Midbrain (tissue), 1 donor: ENCODE data around the gene GPRC5C.

Source experiments
- DNase-seq: peaks from one replicate; lab custom pipeline; 2025; lab: John Stamatoyannopoulos, UW

Gene GPRC5C, protein sequence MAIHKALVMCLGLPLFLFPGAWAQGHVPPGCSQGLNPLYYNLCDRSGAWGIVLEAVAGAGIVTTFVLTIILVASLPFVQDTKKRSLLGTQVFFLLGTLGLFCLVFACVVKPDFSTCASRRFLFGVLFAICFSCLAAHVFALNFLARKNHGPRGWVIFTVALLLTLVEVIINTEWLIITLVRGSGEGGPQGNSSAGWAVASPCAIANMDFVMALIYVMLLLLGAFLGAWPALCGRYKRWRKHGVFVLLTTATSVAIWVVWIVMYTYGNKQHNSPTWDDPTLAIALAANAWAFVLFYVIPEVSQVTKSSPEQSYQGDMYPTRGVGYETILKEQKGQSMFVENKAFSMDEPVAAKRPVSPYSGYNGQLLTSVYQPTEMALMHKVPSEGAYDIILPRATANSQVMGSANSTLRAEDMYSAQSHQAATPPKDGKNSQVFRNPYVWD

GRCh38 chr17:74431568-74432423, at the start of gene GPRC5C:
TSS of gene GPRC5C (plus strand) at chr17:74432088. CDS start at chr17:74439777, 7,689 bp downstream.
- peak; percentile 49 for DNase-seq

DNA sequence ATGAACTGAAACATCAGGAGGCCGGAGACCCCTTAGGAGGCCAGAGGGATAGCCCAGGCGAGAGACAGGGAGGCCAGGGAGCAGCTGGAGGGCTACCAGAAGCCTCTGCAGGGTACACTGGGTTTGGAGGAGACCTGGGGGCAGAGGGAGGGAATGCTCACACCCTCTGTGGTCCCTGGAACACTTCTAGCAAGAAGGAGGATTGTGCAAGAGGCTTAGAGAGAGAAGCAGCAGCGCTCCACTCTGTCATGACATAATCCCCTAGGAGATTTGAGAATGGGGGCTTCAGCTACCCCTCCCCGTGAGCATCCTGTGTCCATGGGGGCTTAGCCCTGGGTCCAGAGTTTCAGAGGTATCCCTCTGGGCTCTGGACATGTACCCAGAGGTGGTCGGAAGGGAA, 48.7 kb upstream of the GPRC5C start:
- DNase-seq, result no peak

- no peak for DNase-seq
These were observed 46.7 kb upstream of the GPRC5C start for GRCh38 chr17:74385201-74385600.

DNA sequence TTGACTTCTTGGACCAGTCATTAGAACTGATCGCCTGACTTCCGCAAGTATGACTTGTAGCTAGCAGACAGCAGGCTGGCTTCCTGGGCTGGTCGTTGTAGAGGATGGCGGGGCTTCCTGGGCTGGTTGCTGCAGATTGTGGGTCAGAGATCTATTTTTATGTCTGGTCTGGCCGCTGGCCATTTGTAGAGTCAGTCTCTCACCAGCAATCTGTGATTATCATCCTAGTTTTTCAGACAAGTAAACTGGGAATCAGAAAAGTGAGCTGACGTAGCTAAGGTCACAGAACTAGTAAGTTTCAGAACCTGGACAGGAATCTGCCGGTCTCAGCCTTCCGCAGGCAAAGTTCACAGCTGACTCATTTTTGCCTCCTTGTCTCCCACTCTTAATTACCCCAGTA, 45.5 kb upstream of the GPRC5C start:
- no peak for DNase-seq

GRCh38 chr17:74387365-74388218, 44.3 kb upstream of the GPRC5C start:
- no peak for DNase-seq

DNA sequence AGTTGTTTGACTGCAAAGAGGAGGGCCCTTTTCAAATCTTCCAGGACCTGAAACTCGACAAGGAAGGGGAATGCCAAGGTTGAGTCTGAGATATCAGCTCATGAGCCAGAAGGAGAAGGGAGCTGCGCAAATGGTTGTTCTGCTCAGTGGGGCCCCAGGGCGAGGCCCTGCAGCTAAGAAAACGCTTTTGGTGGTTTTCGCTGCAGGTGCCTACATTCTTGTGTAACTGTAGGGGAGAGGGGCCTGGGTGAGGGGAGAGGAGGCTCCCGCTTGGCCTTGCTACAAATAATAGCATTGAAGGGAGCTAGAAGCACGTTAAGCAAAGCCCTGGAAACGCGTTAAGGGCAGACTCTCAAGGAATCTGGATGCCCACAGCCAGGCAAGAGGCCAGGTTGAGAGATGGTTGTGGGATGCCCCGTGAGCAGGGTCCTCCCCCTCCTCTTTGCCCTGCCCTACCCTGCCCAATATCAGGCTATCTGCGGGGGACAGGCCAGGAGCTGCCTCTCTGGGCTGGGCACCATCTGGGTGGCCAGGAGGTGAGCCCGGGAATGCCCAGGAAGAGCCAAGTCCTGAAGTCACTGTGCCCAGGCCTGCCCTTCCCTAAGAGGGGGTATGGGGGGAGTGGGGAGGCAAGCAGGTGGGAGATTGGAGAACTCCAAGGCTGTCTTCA, 42.7 kb upstream of the GPRC5C start:
- no peak for DNase-seq

DNA sequence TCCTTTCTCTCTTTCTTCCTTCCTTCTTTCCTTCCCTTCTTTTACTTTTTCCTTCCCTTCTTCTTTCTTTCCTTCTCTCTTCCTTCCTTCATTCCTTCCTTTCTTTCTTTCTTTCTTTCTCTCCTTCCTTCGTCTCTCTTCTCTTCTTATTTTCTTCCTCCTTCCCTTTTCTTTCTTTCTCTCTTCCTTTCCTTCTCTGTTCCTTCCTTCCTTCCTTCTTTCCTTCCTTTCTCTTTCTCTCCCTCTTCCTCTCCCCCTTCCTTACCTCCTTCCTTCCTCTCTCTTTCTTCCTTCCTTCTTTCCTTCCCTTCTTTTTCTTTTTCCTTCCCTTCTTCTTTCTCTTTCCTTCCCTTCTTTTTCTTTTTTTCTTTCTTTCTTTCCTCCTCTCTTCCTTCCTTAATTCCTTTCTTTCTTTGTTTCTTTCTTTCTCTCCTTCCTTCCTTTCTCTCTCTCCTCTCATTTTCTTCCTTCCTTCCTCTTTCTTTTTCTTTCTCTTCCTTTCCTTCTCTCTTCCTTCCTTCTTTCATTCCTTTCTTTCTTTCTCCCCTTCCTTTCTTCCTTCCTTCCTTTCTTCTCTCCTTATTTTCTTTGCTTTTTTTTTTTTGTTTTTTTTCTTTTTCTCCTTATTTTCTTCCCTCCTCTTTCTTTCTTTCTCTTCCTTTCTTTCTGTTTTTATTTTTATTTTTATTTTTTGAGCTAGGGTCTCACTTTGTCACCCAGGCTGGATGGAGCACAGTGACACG, 41.8 kb upstream of the GPRC5C start:
- no peak for DNase-seq

DNA sequence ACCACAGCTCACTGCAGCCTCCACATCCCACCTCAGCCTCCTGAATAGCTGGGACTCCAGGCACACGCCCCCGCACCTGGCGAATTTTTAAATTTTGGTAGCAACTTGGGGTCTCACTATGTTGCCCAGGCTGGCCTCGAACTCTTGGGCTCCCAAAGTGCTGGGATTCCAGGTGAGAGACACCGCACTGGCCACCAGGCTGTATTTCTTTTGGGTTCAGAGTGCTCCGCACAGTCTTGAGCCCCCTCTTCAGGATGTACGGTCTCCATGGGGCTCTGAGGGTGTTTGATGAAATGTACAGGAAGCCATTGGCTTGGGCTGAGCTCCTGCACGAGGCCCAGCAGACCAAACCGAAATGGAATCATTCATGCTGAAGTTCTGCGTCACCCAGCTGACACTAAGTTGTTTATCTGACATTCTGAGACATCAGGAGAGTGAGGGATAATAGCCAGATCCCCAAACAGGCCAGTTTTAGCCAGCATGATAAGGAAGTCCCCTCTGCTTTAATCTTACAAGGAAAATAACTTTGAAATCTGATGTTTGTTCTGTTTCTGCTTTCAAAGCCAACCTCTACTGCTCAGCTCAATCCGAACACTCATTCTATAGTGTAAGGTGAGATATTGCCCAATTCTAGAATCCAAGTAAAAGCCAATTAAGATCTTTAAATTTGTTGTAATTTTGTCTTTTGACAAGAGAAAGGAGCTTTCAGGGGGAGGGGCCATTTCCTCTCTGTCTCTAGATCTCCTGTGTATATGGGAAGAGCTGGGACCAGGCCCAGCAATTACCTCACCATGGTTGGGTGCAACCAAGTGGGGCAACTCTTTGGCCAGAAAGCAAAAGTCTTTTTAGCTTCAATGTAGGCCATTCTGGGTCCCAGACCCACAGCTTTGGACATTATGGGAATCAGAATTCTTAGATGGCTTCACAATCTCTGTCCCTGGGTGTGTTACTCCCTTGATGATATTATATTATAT, 40.9 kb upstream of the GPRC5C start:
- DNase-seq, result no peak

- no peak for DNase-seq
These were observed 40.1 kb upstream of the GPRC5C start for GRCh38 chr17:74391771-74392170.

DNA sequence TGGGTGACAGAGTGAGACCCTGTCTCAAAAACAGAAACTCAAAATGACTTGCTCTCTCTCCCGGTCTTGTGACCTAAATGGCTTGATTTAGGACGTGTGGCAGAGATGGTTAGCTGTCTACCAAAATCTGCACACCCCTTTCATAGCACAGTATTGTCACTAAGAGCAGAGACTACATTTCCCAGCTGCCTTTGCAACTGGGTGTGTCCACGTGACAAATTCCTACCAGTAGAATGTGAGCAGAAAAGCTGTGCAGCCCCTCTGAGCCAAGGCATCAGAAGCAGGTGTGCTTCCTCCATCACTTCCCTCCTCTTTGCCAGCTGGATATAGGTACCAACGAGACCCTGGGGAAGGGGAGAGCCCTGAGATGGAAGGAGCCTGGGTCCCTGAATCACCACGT, 39.0 kb upstream of the GPRC5C start:
- no peak for DNase-seq

- DNase-seq, result no peak
These were observed 38.4 kb upstream of the GPRC5C start for GRCh38 chr17:74393346-74393942.

DNA sequence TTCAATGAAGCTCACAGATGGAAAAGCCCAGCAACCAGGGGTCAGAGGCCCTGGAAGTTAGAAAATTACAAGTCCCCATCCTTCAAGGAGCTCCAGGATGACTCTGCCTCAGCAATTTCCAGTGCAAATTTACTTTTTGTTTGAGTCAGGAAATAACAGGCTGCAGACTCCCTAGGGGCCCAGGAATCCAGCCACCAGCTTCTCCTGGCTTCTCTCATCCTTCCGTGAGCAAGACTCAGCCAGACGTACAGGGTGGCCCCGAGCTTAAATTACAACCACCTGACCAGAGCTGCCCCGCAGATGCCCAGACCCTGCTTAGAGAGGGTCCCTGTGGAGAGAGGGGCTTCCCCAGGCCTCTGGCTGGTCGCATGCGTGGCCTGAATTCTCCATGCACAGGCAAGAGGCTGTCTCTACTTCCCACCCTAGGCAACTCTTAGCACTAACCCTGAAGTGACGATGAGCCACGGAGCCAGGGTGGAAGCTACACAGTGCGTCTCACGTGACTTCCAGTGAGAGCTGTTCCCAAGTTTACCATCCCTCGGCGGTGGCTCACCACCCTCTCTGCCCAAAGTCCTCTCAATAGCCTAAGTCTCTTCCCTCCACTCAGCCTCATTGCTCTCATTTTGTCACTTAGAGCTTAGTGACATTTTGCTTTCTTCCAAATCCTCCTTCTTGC, 37.5 kb upstream of the GPRC5C start:
- no peak for DNase-seq

DNA sequence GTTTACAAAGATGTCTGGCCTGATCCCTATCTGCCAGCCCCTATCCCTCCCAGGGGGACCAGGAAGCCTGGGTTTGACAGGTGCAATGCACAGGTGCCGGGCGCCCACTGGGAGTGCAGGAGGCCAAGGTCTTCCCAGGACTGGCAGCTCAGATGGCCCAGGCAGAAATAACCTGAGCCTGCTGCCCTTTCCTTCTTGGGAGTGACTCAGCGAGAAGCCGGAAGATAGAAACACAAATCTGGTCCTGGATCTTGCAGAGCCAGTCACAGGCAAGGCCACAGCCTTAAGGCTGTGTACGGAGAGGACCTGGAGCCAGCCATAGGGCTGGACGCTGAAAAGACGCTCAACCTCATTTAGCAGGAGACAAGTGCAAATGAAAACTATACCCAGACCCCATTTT, 36.9 kb upstream of the GPRC5C start:
- DNase-seq, result no peak

DNA sequence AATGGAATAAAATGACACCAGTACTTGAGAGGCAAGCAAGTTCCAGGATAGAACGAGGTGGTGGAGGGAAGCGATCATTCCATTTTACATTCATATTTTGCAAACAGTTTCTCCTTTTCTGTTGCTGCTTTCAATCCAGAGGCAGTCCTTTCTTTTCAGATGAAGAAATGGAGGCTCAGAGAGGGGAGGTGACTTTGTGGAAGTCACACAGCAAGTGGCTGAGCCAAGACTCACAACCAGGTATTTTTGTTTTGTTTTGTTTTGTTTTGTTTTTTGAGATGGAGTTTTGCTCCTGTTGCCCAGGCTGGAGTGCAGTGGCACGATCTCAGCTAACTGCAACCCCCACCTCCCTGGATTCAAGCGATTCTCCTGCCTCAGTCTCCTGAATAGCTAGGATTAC, 35.3 kb upstream of the GPRC5C start:
- DNase-seq, result no peak

- no peak for DNase-seq
These were observed 29.8 kb upstream of the GPRC5C start for GRCh38 chr17:74402048-74402447.

GRCh38 chr17:74403512-74404137, 28.3 kb upstream of the GPRC5C start:
- no peak for DNase-seq

GRCh38 chr17:74404218-74404617, 27.7 kb upstream of the GPRC5C start:
- no peak for DNase-seq

DNA sequence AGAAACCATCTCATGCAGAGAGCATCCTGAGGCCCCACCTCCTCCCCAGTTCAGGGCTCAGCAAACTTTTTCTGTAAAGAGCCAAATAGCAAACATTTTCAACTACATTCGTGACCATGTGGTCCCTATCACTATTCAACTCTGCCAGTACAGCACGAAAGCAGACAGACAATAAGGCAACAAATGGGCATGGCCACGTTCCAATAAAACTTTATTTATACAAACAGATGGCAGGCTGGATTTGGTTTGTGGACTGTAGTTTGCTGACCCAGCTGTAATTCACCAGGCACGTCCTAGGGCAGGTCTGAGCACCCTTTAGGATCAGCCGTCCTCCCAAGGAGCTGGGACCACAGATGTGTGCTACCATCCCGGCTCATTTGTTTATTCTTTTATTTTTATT, 27.1 kb upstream of the GPRC5C start:
- no peak for DNase-seq
